AG08395 (cell line): ENCODE results near the gene NRARP.

Experiments
- DNase-seq: peaks from one replicate; pipeline ENCODE4 v3.0.0; 2012; ENCODE audit warnings: mixed read lengths, low spot score

Gene NRARP

DNA sequence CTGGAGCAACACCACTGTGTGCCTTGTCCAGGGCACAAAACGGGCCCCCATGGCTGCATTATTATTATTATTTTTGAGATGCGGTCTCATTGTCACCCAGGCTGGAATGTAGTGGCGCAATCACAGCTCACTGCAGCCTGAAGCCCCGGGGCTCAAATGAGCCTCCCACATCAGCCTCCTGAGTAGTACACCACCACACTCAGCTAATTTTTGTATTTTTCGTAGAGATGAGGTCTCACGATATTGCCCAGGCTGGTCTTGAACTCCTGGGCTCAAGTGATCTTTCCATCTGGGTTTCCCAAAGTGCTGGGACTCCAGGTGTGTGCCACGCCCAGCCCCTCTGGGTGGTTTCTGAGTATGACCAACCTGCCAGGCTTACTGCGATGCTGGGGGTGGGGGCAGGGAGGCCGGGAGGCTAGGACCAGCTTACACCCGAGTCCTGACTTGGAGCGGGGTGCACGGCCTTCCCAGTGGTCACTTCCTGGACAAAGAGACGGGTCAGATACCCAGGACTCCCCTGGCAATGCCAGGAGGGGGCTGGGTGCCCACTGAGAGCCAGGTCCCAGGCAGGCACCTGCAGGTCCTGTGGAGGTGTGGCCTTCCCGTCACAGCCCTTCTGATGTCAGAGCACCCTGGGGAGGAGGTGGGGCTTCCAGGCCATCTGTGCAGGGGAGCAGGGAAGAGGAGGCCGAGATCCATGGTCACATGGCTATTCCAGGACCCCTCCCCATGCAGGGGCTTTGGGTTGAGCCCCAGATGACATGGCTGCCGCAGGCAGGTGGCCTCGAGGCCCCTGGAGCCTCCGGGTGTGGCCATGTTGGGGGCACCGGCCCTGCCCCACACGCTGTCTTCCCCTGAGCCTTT is 8.3 kb upstream of the NRARP start:
- no peak for DNase-seq

DNA sequence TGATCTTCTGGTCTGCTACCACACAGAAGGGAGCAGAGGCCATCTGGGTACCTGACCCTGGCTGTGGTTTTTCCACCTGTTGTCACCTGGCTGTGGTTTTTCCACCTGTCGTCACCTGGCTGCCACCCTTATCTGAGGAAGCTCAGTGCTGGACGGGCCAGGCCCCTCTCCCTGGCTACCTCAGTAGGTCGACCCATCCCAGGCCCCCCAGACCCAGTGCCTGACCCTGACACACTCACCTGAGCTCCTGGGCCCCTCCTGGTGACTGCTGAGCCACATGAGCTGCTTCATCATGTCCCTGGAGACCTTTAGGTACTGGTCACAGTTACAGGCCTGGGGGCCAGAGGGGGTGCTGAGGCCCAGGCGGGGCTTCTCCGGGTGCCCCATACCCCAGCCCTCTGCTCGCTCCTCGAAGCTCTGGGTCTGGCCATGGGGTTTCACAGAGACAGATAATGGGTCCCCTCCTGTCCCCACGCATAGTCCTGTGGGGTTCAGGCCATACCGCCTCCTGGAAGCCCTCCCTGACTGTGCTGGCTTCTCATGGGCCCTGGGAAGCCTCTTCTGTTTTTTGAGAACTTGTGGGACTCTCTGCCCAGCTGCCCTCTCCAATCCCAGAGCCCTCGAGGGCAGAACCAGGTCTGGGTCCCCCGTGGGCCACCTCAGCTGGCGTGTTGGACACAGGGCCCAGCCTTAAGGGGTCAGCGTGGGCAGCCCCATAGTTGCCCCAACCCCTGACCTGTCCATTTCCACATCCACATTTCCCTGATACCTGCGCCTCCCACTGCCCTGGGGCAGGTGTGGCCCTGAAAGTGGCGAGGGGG is 7.5 kb upstream of the NRARP start:
- DNase-seq = no peak

DNA sequence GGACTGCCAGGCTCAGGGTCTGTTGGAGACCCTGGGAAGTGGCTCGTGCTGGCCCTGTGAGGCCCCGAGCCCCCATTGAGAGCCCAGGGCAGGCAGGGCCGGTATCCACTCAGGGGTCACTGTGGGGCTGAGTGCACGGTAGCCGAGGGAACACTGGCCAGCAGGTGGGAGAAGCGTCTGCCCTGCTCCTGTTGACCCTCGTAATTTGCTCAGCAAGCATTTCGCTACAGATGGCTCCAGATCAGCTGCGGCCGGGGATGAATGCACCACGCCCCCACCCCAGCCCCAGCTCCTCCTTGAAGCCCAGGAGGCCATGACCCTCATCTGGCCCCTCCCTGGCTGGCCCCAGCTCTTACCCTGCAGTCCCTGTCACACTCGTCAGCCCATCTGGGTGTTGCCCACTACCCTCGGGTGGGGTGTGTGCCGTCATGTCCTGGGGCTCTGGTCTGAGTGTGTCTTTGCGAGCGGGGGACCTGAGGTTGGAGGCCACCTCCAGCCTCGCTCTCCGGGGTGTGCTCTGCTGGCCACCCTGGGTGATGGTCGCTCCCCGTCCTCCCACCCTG is 6.1 kb upstream of the NRARP start:
- no peak for DNase-seq

GRCh38 chr9:137307255-137308056 is 5.4 kb upstream of the NRARP start:
- no peak for DNase-seq

GRCh38 chr9:137306850-137307254 is 4.8 kb upstream of the NRARP start:
- DNase-seq = no peak

DNA sequence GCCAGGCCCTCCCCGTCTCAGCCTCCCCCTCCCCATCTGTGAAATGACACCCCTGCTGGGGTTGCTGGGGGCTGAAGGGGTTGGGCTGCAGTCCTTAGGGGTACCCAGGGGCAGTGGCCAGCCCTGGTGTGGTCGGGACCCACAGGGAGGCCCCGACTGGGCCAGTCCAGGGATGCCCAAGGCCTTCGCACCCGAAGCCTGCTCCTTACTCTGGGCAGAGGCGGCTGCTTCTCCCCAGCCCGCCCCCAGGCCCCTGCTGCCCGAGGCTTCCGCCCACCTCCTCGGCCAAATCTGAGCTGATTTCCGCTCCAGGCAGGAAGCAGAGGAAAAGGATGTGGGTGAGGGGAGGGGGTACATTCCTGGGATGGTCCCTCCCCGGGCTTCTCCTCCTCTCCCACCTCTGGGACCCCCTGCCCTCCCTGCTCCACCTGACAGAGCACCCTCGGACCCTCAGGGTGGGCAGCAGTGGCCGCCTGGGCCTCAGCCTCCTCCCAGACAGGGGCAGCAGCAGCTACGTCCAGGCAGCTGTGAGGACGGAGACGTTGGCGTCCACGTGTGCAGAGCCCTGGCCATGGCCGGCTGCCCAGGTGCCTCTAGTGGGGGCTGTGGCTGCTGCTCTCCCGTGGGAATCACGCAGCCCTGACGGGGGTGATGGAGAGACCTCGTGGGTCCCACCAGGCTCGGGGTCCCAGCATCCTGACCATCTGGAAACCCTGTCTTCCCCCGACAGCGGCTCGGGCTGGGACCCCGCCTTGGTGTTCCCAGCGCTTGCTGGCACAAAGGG is 4.2 kb upstream of the NRARP start:
- DNase-seq = no peak

- no peak for DNase-seq
Measured at GRCh38 chr9:137305798-137306065, 3.7 kb upstream of the NRARP start.

GRCh38 chr9:137305060-137305797 is 3.2 kb upstream of the NRARP start:
- DNase-seq = peak; percentile 63

GRCh38 chr9:137304383-137305059 is 2.5 kb upstream of the NRARP start:
- DNase-seq = no peak

GRCh38 chr9:137303893-137304382 is 1.9 kb upstream of the NRARP start:
- DNase-seq = no peak

GRCh38 chr9:137303151-137303892 is 1.3 kb upstream of the NRARP start:
- no peak for DNase-seq

DNA sequence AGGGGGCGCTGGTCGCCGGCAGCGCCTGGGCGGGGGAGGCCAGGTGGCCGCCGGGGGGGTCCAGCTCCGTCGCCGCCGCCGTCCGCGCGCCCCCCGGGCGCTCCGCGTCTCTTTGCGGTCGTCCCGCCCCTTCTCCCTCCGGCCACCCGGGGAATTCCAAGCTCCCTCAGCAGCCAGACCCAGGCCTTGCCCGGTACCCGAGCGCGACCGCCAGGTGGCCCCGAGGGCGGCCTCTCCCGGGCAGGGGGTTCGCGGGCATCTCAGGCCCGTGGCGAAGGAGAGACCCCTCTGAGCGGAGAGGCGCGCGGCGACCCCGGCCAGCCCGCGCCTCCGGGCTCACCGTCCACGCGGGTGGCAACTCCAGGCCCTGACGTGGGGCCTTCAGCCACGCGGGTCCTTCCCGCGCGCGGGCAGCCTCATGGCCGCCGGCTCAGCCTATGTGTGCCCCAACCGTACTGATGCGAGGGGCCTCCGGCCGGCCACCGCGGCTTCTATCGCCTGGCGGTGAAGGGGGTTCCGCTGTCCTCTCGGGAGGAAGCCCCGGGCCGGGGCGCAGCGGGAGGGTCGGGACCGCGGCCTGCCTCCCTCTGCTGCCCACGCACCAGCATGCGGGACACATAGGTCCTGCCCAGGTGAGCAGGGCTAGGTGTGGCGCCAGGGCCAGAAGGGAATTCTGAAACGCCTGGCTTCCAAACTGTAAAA is 529 bp upstream of the NRARP start:
- peak; percentile 77 for DNase-seq

DNA sequence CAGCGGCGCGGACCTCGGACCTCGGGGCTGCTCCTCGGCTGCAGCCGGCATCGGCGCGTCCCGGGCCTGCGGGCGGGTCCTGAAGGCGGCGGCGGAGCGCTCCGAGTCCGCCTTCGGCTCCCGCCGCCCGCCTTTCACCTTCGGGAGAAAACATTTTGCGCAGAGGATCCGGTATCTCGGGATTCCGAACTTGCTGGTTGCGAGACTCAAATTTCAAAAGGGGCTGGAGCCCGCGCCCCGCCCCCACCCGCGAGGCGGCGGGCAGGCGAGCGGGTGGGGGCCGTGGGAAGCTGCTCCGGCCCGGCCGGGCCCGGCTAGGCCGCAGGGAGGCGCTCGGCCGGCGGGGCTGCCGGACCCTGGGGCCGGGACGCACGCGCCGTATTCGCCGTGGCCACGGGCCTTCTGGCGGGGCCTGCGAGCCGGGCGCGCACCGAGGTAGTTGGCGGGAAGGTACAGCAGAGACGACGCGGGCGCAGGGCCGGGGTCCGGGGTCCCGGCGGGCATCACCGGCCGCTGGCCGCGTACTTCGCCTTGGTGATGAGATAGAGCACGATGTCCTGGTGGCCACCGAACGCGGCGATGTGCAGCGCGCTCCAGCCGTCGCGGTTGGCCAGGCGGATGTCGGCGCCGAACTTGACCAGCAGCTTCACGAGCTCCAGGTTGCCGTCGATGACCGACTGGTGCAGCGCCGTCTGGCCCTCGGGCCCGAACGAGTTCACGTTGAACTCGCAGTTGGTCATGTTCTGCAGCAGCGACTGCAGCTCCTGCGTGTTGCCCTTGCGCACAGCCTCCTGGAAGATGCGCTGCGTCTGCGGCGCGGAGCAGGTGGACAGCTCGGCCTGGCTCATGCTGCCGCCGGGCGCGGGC is 757 bp downstream of the NRARP start:
- DNase-seq = no peak

GRCh38 chr9:137300567-137301080 is 1.4 kb downstream of the NRARP start:
- DNase-seq = no peak

DNA sequence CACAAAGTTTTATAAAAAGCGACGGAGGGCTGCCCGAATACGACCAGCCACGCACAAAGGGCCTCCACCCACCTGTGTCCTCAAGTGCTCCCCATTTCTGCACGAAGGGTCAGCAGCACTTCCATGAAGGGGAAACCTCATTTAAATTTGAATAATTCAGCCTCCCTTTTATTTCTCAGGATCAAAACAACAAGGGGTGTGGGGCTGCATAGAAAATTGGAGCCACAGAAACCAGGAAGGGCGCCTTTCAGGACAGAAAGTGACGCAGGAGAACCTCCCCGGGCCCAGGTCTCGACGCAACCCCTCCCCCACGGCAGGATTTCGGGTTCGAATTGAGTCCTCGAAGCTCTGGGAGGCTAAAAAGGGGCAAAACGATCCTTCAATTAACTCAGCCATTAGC is 2.1 kb downstream of the NRARP start:
- no peak for DNase-seq

- no peak for DNase-seq
Measured at GRCh38 chr9:137299203-137299565, 2.9 kb downstream of the NRARP start.

- no peak for DNase-seq
Measured at GRCh38 chr9:137298401-137299202, 3.5 kb downstream of the NRARP start.
